ENCODE measurements around the gene CD99.

- no peak for TF ChIP-seq POLR2A (IDR thresholded peaks at IDR 0.05; ENCODE audit: low read length)
- no peak for TF ChIP-seq GATA1 (IDR thresholded peaks at IDR 0.05; ENCODE audit: low read depth, low read length)
These were observed 17.5 kb upstream of the CD99 start for GRCh38 chrX:2673611-2674010.
